ENCODE results near the gene DLGAP1. TPM values are rescaled to one million over a fixed set of nuclear protein-coding genes. Genes with fewer than 3 reads are reported as not detected.

Gene DLGAP1
- total RNA-seq, 2 experiments from 2014 or later: 0.31 to 0.36 TPM

DNA sequence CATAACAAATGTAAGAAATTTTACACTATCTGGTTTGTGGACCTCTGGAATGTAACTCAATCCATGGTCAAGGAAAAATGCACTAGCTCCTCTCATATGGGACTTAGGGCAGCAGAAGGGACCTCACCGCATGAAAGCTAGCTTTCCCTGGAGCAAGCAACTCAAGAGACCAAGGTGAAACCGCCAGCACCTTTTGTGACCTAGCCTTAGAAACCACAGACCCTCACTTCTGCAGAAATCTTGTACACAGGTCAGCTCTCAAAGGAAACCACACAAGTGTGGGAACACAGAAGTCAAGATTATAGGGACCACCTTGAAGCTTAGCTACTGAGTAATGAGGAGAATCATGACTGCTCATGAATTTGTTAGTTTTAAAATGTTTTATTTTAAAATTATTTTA is 222.5 kb downstream of the DLGAP1 start:
- H3K4me3 Mint-ChIP-seq: no peak overlapping the region
- no peak for DNase-seq
- no peak overlapping the region for H3K27ac ChIP-seq (ENCODE audit: low read depth in 1 of 2, low read length in 2 of 2)
- H3K4me1 Mint-ChIP-seq (ENCODE audit: low read depth): no peaks in the 10 kb centered on the region
- no peaks in the 10 kb centered on the region for H3K36me3 ChIP-seq (ENCODE audit: insufficient read depth, low read length)
- H3K27me3 ChIP-seq (ENCODE audit: control insufficient read depth in 1 of 2, insufficient read depth in 2 of 2, low read length in 2 of 2): no peaks in the 10 kb centered on the region
- TF ChIP-seq, protein P1, sequence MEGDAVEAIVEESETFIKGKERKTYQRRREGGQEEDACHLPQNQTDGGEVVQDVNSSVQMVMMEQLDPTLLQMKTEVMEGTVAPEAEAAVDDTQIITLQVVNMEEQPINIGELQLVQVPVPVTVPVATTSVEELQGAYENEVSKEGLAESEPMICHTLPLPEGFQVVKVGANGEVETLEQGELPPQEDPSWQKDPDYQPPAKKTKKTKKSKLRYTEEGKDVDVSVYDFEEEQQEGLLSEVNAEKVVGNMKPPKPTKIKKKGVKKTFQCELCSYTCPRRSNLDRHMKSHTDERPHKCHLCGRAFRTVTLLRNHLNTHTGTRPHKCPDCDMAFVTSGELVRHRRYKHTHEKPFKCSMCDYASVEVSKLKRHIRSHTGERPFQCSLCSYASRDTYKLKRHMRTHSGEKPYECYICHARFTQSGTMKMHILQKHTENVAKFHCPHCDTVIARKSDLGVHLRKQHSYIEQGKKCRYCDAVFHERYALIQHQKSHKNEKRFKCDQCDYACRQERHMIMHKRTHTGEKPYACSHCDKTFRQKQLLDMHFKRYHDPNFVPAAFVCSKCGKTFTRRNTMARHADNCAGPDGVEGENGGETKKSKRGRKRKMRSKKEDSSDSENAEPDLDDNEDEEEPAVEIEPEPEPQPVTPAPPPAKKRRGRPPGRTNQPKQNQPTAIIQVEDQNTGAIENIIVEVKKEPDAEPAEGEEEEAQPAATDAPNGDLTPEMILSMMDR (IDR thresholded peaks at IDR 0.05): no peak
- no peak for ATAC-seq (ENCODE audit: poor library complexity)
- H3K4me3 ChIP-seq (ENCODE audit: low read length): no peak overlapping the region
- H3K36me3 Mint-ChIP-seq (ENCODE audit: low read depth): no peaks in the 10 kb centered on the region
- H3K4me1 ChIP-seq (ENCODE audit: insufficient read depth, low read length): no peaks in the 10 kb centered on the region
- CTCF ChIA-PET: no interaction called here
- H3K27ac Mint-ChIP-seq: no peak overlapping the region
- H3K27me3 Mint-ChIP-seq: no peaks in the 10 kb centered on the region
- intact Hi-C loops (cut with DNase I, micrococcal nuclease): no loop called here
- H3K9me3 Mint-ChIP-seq: peaks cover 8% of the 10 kb centered on the region
- no peaks in the 10 kb centered on the region for H3K9me3 ChIP-seq (ENCODE audit: control insufficient read depth in 1 of 2, insufficient read depth in 1 of 2, low read length in 2 of 2)
- POLR2A ChIA-PET: no interaction called here

DNA sequence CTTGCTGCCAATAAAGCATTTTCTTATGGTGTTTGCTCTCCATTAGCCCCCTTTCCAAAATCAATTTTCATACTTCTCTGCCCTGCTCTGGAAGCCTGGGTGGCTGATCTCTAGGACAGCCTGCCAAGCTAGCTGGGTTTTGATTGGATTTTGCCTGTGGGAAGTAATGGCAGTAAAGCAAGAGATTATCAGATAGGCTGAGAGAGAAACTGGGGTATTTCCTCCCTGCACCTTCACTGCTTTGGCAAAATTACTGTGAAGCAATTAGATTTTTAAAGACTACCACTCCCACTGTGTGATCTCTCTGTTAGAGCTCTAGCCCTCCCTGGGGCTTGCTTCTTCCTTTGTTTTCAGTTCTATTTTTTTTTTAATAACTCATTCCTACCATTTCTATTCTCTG is 223.8 kb downstream of the DLGAP1 start:
- no peak overlapping the region for H3K4me3 Mint-ChIP-seq
- POLR2A ChIA-PET: no interaction called here
- no peak for ATAC-seq (ENCODE audit: poor library complexity)

DNA sequence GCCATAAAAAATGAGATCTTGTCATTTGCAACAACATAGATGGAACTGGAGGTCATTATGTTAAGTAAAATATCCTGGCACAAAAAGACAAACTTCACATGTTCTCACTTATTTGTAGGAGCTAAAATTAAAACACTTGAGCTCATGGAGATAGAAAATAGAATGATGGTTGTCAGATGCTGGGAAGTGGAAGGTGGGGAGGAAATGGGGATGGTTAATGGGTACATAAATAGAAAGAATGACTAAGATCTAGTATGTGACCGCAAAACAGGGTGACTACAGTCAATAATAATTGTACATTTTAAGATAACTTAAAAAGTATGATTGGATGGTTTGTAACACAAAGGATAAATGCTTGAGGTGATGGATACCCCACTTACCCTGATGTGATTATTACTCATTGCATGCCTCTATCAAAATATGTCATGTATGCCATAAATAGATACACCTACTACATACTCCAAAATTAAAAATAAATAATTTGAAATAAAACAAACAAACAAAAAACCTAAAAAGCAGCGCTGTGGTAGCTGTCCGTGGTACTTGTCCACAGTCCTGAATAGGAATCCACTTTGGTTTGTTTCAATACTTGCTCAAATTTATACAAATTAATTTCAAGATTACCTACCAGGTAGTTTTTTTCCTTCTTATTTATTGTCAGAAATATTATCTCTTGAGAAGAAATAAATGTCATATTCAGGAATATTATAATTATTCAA is 224.5 kb downstream of the DLGAP1 start:
- DNase-seq: no peak
- POLR2A ChIA-PET: no interaction called here
- Mint-ChIP-seq H3K9me3 (peaks cover 11% of the 10 kb centered on the region), H3K36me3 (ENCODE audit: low read depth) (no peaks in the 10 kb centered on the region), H3K4me3 (no peak overlapping the region), H3K27ac (no peak overlapping the region), H3K27me3 (no peaks in the 10 kb centered on the region), H3K4me1 (ENCODE audit: low read depth) (no peaks in the 10 kb centered on the region)
- intact Hi-C loops (cut with DNase I, micrococcal nuclease): no loop called here
- H3K4me3 ChIP-seq (ENCODE audit: low read length): no peak overlapping the region
- H3K36me3 ChIP-seq (ENCODE audit: insufficient read depth, low read length): no peaks in the 10 kb centered on the region
- TF ChIP-seq, protein P1 (IDR thresholded peaks at IDR 0.05): no peak
- no peak overlapping the region for H3K27ac ChIP-seq (ENCODE audit: low read depth in 1 of 2, low read length in 2 of 2)
- ATAC-seq (ENCODE audit: poor library complexity): no peak
- CTCF ChIA-PET: no interaction called here
- no peaks in the 10 kb centered on the region for H3K9me3 ChIP-seq (ENCODE audit: control insufficient read depth in 1 of 2, insufficient read depth in 1 of 2, low read length in 2 of 2)
- no peaks in the 10 kb centered on the region for H3K27me3 ChIP-seq (ENCODE audit: control insufficient read depth in 1 of 2, insufficient read depth in 2 of 2, low read length in 2 of 2)
- H3K4me1 ChIP-seq (ENCODE audit: insufficient read depth, low read length): no peaks in the 10 kb centered on the region

More for the DNA sequence above, 223.8 kb downstream of the DLGAP1 start:
- H3K4me1 ChIP-seq (ENCODE audit: insufficient read depth, low read length): no peaks in the 10 kb centered on the region
- no peaks in the 10 kb centered on the region for H3K9me3 ChIP-seq (ENCODE audit: control insufficient read depth in 1 of 2, insufficient read depth in 1 of 2, low read length in 2 of 2)
- H3K27me3 Mint-ChIP-seq: no peaks in the 10 kb centered on the region
- no peak overlapping the region for H3K27ac Mint-ChIP-seq
- no peak overlapping the region for H3K27ac ChIP-seq (ENCODE audit: low read depth in 1 of 2, low read length in 2 of 2)
- DNase-seq: no peak
- intact Hi-C loops (cut with DNase I, micrococcal nuclease): no loop called here
- TF ChIP-seq, protein P1 (IDR thresholded peaks at IDR 0.05): no peak
- no peaks in the 10 kb centered on the region for H3K36me3 Mint-ChIP-seq (ENCODE audit: low read depth)
- H3K27me3 ChIP-seq (ENCODE audit: control insufficient read depth in 1 of 2, insufficient read depth in 2 of 2, low read length in 2 of 2): no peaks in the 10 kb centered on the region
- no peaks in the 10 kb centered on the region for H3K4me1 Mint-ChIP-seq (ENCODE audit: low read depth)
- peaks cover 8% of the 10 kb centered on the region for H3K9me3 Mint-ChIP-seq
- CTCF ChIA-PET: no interaction called here
- H3K4me3 ChIP-seq (ENCODE audit: low read length): no peak overlapping the region
- no peaks in the 10 kb centered on the region for H3K36me3 ChIP-seq (ENCODE audit: insufficient read depth, low read length)

All from CD4-positive, alpha-beta T cell (primary cell).